ENCODE measurements around the gene STK11. TPM values are rescaled to one million over a fixed set of nuclear protein-coding genes. Genes with fewer than 3 reads are reported as not detected.
"Not testable (repeated sequence)": the region's sequence is repeated elsewhere in the genome, so short reads cannot be mapped to it uniquely, and the experiment has no call there.

Gene STK11
- total and polyA plus RNA-seq, 12 donors, result 37.8 to 148 (median 93.7) TPM

DNA sequence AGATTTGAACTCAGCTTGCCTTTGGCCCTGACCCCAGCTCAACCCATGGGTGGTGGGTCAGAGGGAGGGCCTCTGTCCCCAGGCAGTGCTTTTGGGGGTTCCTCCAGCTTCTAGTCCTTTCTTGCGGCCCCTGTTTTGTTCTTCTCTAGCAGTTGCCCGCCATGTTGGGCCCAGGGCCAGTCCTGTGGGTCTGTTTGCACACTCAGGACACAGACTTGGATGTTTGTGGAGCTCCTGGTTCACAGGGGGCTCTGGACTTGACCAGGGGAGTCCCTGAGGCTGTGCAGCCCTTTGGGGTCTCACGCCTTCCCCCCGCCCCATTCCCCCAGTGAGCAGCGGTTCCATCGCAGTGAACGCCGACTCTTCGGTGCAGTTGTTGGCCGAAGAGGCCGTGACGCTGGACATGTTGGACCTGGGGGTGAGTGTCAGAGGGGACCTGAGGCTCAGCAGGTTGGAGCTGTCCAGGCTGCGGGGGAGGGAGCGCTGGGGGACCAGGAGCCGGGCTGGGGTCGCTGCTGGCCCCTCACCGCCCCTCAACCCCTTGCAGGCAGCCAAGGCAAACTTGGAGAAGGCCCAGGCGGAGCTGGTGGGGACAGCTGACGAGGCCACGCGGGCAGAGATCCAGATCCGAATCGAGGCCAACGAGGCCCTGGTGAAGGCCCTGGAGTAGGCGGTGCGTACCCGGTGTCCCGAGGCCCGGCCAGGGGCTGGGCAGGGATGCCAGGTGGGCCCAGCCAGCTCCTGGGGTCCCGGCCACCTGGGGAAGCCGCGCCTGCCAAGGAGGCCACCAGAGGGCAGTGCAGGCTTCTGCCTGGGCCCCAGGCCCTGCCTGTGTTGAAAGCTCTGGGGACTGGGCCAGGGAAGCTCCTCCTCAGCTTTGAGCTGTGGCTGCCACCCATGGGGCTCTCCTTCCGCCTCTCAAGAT, 38.5 kb downstream of the STK11 start:
- Histone ChIP-seq H3K9me3 (replicated peaks in 1 of 3) (no peaks in the 10 kb centered on the region), H3K4me1 (replicated peaks in 1 of 2) (peaks cover 60 to 69% of the 10 kb centered on the region in 2 donors), H3K27me3 (no peaks in the 10 kb centered on the region), H3K27ac (peak overlapping the region; percentile 61 to 99 (median 93)), H3K36me3 (replicated peaks in 1 of 2) (no peaks in the 10 kb centered on the region), H3K4me3 (peak overlapping the region in 1 of 4 donors; percentile 12)
- TF ChIP-seq, protein P1, sequence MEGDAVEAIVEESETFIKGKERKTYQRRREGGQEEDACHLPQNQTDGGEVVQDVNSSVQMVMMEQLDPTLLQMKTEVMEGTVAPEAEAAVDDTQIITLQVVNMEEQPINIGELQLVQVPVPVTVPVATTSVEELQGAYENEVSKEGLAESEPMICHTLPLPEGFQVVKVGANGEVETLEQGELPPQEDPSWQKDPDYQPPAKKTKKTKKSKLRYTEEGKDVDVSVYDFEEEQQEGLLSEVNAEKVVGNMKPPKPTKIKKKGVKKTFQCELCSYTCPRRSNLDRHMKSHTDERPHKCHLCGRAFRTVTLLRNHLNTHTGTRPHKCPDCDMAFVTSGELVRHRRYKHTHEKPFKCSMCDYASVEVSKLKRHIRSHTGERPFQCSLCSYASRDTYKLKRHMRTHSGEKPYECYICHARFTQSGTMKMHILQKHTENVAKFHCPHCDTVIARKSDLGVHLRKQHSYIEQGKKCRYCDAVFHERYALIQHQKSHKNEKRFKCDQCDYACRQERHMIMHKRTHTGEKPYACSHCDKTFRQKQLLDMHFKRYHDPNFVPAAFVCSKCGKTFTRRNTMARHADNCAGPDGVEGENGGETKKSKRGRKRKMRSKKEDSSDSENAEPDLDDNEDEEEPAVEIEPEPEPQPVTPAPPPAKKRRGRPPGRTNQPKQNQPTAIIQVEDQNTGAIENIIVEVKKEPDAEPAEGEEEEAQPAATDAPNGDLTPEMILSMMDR (IDR thresholded peaks at IDR 0.05), result peak; percentile 90 to 98 (median 96)
- TF ChIP-seq POLR2A (IDR thresholded peaks at IDR 0.05), result no peak
- 26 to 61% (median 33%) methylated on average over 10 to 33 of the region's 33 CpGs for whole genome bisulfite sequencing, 4 donors
- DNase-seq, result peak; percentile 89 to 94 (median 92)
- intact Hi-C loops (cut with DNase I), result loop anchor here (2.0 kb wide), 2 partner anchors 23 to 25 kb away; partner anchors contain the start of gene CIRBP (in 1 of the 2)

DNA sequence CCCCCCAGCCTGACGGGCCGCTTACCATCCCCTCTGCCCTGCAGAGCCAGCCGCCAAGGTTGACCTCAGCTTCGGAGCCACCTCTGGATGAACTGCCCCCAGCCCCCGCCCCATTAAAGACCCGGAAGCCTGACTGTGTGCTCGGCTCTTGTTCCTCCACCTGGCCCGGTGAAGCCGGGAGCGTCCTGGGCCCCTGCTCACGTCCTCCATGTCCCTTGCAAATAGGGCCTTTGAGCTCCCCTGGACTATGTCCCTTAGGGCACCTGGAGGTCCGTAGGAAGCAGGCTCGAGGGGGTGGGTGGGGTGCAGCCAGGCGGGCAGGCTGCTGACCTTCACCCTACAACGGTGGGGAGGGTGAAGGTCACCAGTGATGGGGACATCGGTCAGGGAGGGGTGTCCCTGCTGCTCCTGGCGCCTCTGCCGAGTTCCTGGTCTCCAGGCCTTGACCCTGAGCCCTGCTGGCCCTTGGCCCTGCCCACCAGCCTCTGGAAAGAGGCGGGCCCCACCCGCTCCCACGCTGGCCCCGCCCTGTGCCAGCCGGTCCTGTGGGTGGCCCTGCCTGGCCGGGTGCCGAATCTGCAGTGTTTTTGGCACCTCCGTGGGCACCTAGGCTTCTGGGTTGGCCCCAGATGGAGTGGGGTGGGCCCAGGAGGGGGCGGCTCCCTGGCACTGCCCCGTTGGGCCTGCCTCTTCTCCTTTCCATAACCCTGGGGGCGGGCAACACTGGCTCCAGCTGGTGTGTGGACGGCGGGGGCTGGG, 39.3 kb downstream of the STK11 start:
- H3K4me3 ChIP-seq, result peak overlapping the region in 1 of 4 donors; percentile 12
- DNase-seq, result peak; percentile 75 to 86 (median 81)
- no peaks in the 10 kb centered on the region for H3K27me3 ChIP-seq
- no peaks in the 10 kb centered on the region for H3K36me3 ChIP-seq (replicated peaks in 1 of 2)
- H3K4me1 ChIP-seq (replicated peaks in 1 of 2), result peaks cover 60 to 69% of the 10 kb centered on the region in 2 donors
- peak overlapping the region; percentile 61 to 99 (median 93) for H3K27ac ChIP-seq
- WGBS, 4 donors, result 16 to 24% (median 18%) methylated on average over 8 to 31 of the region's 31 CpGs
- H3K9me3 ChIP-seq (replicated peaks in 1 of 3), result no peaks in the 10 kb centered on the region
- TF ChIP-seq, protein P1 (IDR thresholded peaks at IDR 0.05), result no peak
- no peak for TF ChIP-seq POLR2A (IDR thresholded peaks at IDR 0.05)
- intact Hi-C loops (cut with DNase I), result loop anchor here (2.0 kb wide), 2 partner anchors 22 to 24 kb away; partner anchors contain the start of gene CIRBP (in 1 of the 2)

DNA sequence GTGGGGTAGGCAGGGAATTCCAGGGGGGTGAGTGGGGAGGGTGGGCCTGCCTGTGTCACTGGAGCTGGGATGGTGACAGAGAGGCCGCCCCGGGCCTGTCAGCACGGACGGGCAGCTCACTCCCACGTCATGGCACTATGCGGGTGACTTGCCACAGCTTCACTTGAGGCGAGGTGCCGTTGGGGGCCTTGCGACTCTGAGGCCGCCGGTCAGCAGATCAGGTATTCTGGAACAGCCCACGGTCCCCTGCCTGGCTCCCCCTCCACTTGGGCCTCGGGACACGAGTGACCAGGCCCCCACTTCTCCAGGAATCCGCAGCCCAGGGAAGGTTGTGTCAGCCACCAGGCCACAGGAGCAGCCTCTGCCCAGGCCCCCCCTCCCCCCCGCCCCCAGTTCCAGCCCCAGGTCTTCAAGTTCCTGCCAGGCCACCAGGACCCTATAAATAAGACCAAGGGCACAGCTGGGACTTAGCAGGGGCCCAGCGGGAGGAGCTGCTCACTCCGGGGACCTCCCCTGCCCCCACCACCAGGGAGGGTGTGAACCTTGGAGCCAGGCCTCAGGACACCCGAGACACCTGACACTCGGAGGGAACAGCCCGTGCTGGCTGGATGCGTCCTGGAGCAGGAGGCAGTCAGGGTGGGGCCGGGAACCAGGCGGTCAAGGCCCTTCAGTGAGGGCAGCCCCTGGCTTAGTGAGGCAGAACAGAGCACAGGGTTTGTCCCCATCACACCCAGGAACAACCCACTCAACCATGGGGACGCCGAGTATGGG, 40.1 kb downstream of the STK11 start:
- peak; percentile 75 to 94 (median 87) for DNase-seq
- peaks cover 56 to 65% of the 10 kb centered on the region in 2 donors for H3K4me1 ChIP-seq (replicated peaks in 1 of 2)
- H3K9me3 ChIP-seq (replicated peaks in 1 of 3), result no peaks in the 10 kb centered on the region
- TF ChIP-seq POLR2A (IDR thresholded peaks at IDR 0.05), result peak in 1 of 2 donors; percentile 54
- TF ChIP-seq, protein P1 (IDR thresholded peaks at IDR 0.05), result no peak
- H3K36me3 ChIP-seq (replicated peaks in 1 of 2), result no peaks in the 10 kb centered on the region
- intact Hi-C loops (cut with DNase I), result loop anchor here (2.0 kb wide), 2 partner anchors 21 to 23 kb away; partner anchors contain the start of gene CIRBP (in 1 of the 2)
- H3K27me3 ChIP-seq, result no peaks in the 10 kb centered on the region
- 42 to 58% (median 44%) methylated on average over 13 to 26 of the region's 26 CpGs for WGBS, 4 donors
- H3K27ac ChIP-seq, result peak overlapping the region; percentile 61 to 99 (median 93)
- H3K4me3 ChIP-seq, result peak overlapping the region in 1 of 4 donors; percentile 12

DNA sequence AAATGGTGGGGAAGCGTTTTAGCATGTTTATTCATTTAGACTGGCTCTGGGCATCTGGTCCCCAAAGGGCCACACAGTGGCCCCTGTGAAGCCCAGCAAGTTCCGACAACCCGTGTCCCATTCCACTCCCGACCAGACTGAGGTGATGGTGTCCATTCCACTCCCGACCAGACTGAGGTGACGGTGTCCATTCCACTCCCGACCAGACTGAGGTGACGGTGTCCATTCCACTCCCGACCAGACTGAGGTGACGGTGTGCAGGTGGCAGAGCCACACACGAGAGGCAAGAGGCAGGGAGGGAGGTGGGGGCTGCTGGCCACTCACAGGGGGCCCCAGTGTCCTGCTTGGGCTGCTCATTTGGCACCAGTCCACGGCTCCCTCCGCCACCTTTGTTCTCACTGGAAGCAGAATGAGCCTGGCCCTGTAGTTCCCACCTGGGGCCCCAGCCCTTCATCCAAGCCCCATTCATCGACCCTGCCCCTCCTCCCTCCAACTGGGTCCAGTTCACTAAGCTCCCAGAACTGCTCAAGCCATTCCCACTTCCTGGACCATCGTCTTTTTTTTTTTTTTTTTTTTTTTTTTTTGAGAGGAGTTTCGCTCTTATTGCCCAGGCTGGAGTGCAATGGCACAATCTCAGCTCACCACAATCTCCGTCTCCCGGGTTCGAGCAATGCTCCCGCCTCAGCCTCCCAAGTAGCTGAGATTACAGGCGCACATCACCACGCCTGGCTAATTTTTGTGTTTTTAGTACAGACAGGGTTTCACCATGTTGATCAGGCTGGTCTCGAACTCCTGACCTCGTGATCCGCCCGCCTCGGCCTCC, 40.9 kb downstream of the STK11 start:
- peak in 5 of 7 donors; percentile 60 to 86 (median 68) for DNase-seq
- H3K4me1 ChIP-seq (replicated peaks in 1 of 2), result peaks cover 53 to 58% of the 10 kb centered on the region in 2 donors
- peak overlapping the region; percentile 61 to 99 (median 93) for H3K27ac ChIP-seq
- intact Hi-C loops (cut with DNase I); H3K36me3 ChIP-seq (replicated peaks in 1 of 2); H3K4me3 ChIP-seq; H3K9me3 ChIP-seq (replicated peaks in 1 of 3); H3K27me3 ChIP-seq: not testable (repeated sequence)
- WGBS, 4 donors, result 68 to 76% (median 71%) methylated on average over 17 to 27 of the region's 27 CpGs
